Measurements from ENCODE around the gene ERGIC1. TPM values are rescaled to one million over a fixed set of nuclear protein-coding genes. Genes with fewer than 3 reads are reported as not detected.

ERGIC1 gene
- total and polyA plus RNA-seq, 2 of the 8 experiments (the other 6 are each of a cell fraction or from before 2014, with no cell fraction given), result 95.3 to 106 TPM

DNA sequence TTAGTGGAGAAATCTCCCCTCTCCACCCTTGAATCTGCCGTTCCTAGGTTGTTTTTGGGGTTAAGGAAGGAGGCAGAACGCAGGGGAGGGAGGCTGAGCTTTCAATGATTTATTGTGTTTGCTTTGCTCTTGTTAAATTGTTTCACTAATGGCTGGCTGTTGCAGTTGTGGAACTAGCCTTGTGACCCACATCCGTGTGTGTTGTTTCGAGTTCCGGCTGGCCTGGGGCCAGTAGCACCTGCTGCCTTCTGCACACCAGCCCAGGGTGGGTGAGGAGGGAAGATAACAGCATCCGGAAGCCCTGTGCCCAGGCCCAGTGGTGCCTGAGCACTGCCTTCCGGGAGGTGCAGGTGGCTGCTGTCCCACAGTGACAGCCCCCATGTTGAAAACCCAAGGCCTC is 3.6 kb downstream of the ERGIC1 start:
- FAIRE-seq, result no peak
- WGBS, 2 experiments (ENCODE audit: extremely low coverage in 1 of 2, insufficient coverage in 1 of 2, insufficient read length in 1 of 2, insufficient replicate concordance in 2 of 2, low coverage in 1 of 2, low lambda C conversion rate in 2 of 2, missing lambda C conversion rate in 1 of 2), result 92% methylated on average over 7 of the region's 7 CpGs; no CpG with 5 or more reads in 1 of the 2 experiments
- no peak for TF ChIP-seq CTCF (IDR thresholded peaks at IDR 0.05; ENCODE audit: control extremely low read depth in 1 of 3, insufficient read depth in 1 of 3, low read depth in 1 of 3, low read length in 3 of 3)
- no peak for TF ChIP-seq SP1 (IDR thresholded peaks at IDR 0.05; ENCODE audit: low read depth, low read length)
- TF ChIP-seq USF2 (IDR thresholded peaks at IDR 0.05; ENCODE audit: low read length), result no peak
- TF ChIP-seq ZNF274 (IDR thresholded peaks at IDR 0.05; ENCODE audit: borderline replicate concordance, extremely low read depth, low read length), result no peak
- TF ChIP-seq ASH2L (IDR thresholded peaks at IDR 0.05; ENCODE audit: low read length), result no peak
- TF ChIP-seq TAF1 (IDR thresholded peaks at IDR 0.05; ENCODE audit: low read depth, low read length), result no peak
- no peak for TF ChIP-seq E2F6 (IDR thresholded peaks at IDR 0.05)
- TF ChIP-seq TAF7 (optimal IDR thresholded peaks at IDR 0.05; ENCODE audit: borderline replicate concordance, low read depth, low read length), result no peak
- TF ChIP-seq SRF (IDR thresholded peaks at IDR 0.05; ENCODE audit: low read depth, low read length), result no peak
- TF ChIP-seq SP4 (IDR thresholded peaks at IDR 0.05; ENCODE audit: low read length), result no peak

More for the DNA sequence above, 3.6 kb downstream of the ERGIC1 start:
- peaks cover 21% of the 10 kb centered on the region for H3K79me1 ChIP-seq (ENCODE audit: low read depth, low read length)
- no peak overlapping the region for H2BK120ac ChIP-seq (replicated peaks; ENCODE audit: low read depth, low read length)
- H3K9ac ChIP-seq (replicated peaks in 1 of 4; ENCODE audit: extremely low read depth in 1 of 4, low read depth in 3 of 4, low read length in 3 of 4), result no peak overlapping the region
- H3K9me3 ChIP-seq (ENCODE audit: insufficient read depth in 2 of 2, low read depth in 1 of 2, low read length in 1 of 2), result no peaks in the 10 kb centered on the region
- no peak overlapping the region for H3K27ac ChIP-seq (ENCODE audit: low read depth, low read length)
- no peak overlapping the region for H3K18ac ChIP-seq (ENCODE audit: extremely low read depth, low read length)
- peaks cover 16 to 74% of the 10 kb centered on the region in 2 experiments for H3K79me2 ChIP-seq (ENCODE audit: control insufficient read depth in 1 of 2, insufficient read depth in 2 of 2, low read length in 2 of 2)
- peaks cover 2% of the 10 kb centered on the region; the same call in 1 of the 2 replicates for H3K23me2 ChIP-seq (ENCODE audit: low read depth, low read length)
- no peak overlapping the region for H3K4me2 ChIP-seq (ENCODE audit: insufficient read depth in 1 of 2, low read depth in 2 of 2, low read length in 2 of 2)
- H3K27me3 ChIP-seq (replicated peaks in 1 of 4; ENCODE audit: control insufficient read depth in 3 of 4, extremely low read depth in 1 of 4, insufficient read depth in 3 of 4, low read length in 3 of 4), result no peaks in the 10 kb centered on the region
- H4K8ac ChIP-seq (ENCODE audit: extremely low read depth, insufficient read depth, low read length), result no peak overlapping the region
- no peak overlapping the region for H4K5ac ChIP-seq (ENCODE audit: insufficient read length, low read depth, low read length)
- CTCF ChIA-PET (ENCODE audit: partially characterized antibody), result interaction anchor here (1.2 to 2.2 kb wide), 2 partner anchors 65 to 121 kb away, joined by 7 to 8 read pairs; no protein-coding TSS in a partner anchor
- no peak overlapping the region for H2BK5ac ChIP-seq (ENCODE audit: low read depth, low read length)
- H4K20me1 ChIP-seq (replicated peaks in 1 of 2; ENCODE audit: control insufficient read depth in 1 of 2, insufficient read depth in 2 of 2, low read length in 2 of 2), result peaks cover 10 to 41% of the 10 kb centered on the region in 2 experiments
- H3K4me3 ChIP-seq (ENCODE audit: extremely low read depth in 1 of 4, insufficient read depth in 2 of 4, low read depth in 3 of 4, low read length in 4 of 4), result no peak overlapping the region
- no peak overlapping the region for H2AK5ac ChIP-seq (ENCODE audit: low read depth, low read length)
- no peak overlapping the region for H2BK12ac ChIP-seq (ENCODE audit: low read depth, low read length)
- POLR2A ChIA-PET (ENCODE audit: partially characterized antibody), result interaction anchor here (0.8 to 4.9 kb wide), 3 partner anchors 11 to 67 kb away, joined by 3 to 42 read pairs (median 10); partner anchors contain the start of gene DUSP1
- no peak overlapping the region for H2AFZ ChIP-seq (ENCODE audit: low read length)
- H3K36me3 ChIP-seq (ENCODE audit: control insufficient read depth in 2 of 4, insufficient read depth in 4 of 4, low read length in 3 of 4), result peaks cover 0 to 8% (median 4%) of the 10 kb centered on the region in 4 experiments; a peak in 3 of 8 replicates
- H3K4me1 ChIP-seq (replicated peaks in 1 of 4; ENCODE audit: control insufficient read depth in 3 of 4, insufficient read depth in 4 of 4, low read length in 3 of 4), result peaks cover 4 to 13% (median 9%) of the 10 kb centered on the region in 4 experiments
- no peak overlapping the region for H2BK20ac ChIP-seq (ENCODE audit: low read length)
- H3K23ac ChIP-seq (ENCODE audit: insufficient read length), result no peak overlapping the region
- H4K91ac ChIP-seq (replicated peaks; ENCODE audit: insufficient read length, low read length), result no peak overlapping the region
- no peak overlapping the region for H2BK15ac ChIP-seq (ENCODE audit: low read length)
- H3K14ac ChIP-seq (ENCODE audit: insufficient read length), result no peak overlapping the region
- no peak overlapping the region for H3K4ac ChIP-seq (replicated peaks; ENCODE audit: insufficient read length, low read depth, low read length)
- H3K56ac ChIP-seq (replicated peaks; ENCODE audit: insufficient read length, low read depth, low read length), result no peak overlapping the region
- DNase-seq (ENCODE audit: low read depth in 1 of 2, low spot score in 2 of 2), result no peak
